CD4-positive, alpha-beta T cell (primary cell): ENCODE measurements around the gene RNF126. TPM values are rescaled to one million over a fixed set of nuclear protein-coding genes. Genes with fewer than 3 reads are reported as not detected.

ENCODE experiments used
- ATAC-seq: fragments of 200-7000 bp; cut with Tn5 transposase; one replicate; pipeline ENCODE4 v1.10.0; 2022; ENCODE audit warnings: mild to moderate bottlenecking; ENCODE audit not compliant: poor library complexity
- CTCF ChIA-PET: fragments of 350-600 bp; sonication (Branson Sonifier 250); formaldehyde crosslinking; loops from one replicate; lab custom pipeline; 2021; ENCODE audit warnings: antibody characterized with exemption, inconsistent platforms; lab: Charles Lee
- POLR2A ChIA-PET: fragments of 350-600 bp; sonication (Branson Sonifier 250); formaldehyde crosslinking; loops from one replicate; lab custom pipeline; 2021; ENCODE audit warnings: antibody characterized with exemption, inconsistent platforms; lab: Charles Lee
- DNase-seq, 14 experiments: peaks; one replicate each; pipeline ENCODE4 v3.0.0-alpha.2; 2013 to 2020; ENCODE audit warnings: mixed read lengths in 2 of 14
- H3K27ac ChIP-seq, 2 donors: one replicate each; pipeline versions ENCODE4 v1.5.1 to v1.7.0; 2013; ENCODE audit warnings: low read length in 2 of 2, low read depth in 1 of 2, mild to moderate bottlenecking in 1 of 2
- H3K27me3 ChIP-seq, 2 experiments: 1 replicate in 1 of 2; 2 replicates in 1 of 2; pipeline versions ENCODE4 v1.6.1 to v1.7.0; 2013; ENCODE audit warnings: low read length in 2 of 2, control low read depth in 1 of 2, mild to moderate bottlenecking in 1 of 2, moderate library complexity in 1 of 2; ENCODE audit not compliant: insufficient read depth in 2 of 2, control insufficient read depth in 1 of 2
- H3K36me3 ChIP-seq: one replicate; pipeline ENCODE4 v1.6.1; 2013; ENCODE audit warnings: low read length, control low read depth; ENCODE audit not compliant: insufficient read depth
- H3K4me1 ChIP-seq: one replicate; pipeline ENCODE4 v1.6.1; 2013; ENCODE audit warnings: low read length, control low read depth; ENCODE audit not compliant: insufficient read depth
- H3K4me3 ChIP-seq: one replicate; pipeline ENCODE4 v1.5.1; 2013; ENCODE audit warnings: mild to moderate bottlenecking, low read length, moderate library complexity
- H3K9me3 ChIP-seq, 2 experiments: 1 replicate in 1 of 2; 2 replicates in 1 of 2; pipeline versions ENCODE4 v1.6.1 to v1.7.0; 2013; ENCODE audit warnings: low read length in 2 of 2, mild to moderate bottlenecking in 2 of 2, control low read depth in 1 of 2, moderate library complexity in 1 of 2; ENCODE audit not compliant: control insufficient read depth in 1 of 2, insufficient read depth in 1 of 2
- H3K27ac Mint-ChIP-seq: one replicate; pipeline ENCODE4 v1.8.0; 2020; ENCODE audit warnings: mixed read lengths
- H3K27me3 Mint-ChIP-seq: one replicate; pipeline ENCODE4 v1.8.0; 2021; ENCODE audit warnings: mixed read lengths
- H3K36me3 Mint-ChIP-seq: one replicate; pipeline ENCODE4 v1.8.0; 2021; ENCODE audit warnings: low read depth, mixed read lengths
- H3K4me1 Mint-ChIP-seq: one replicate; pipeline ENCODE4 v1.8.0; 2021; ENCODE audit warnings: low read depth, mixed read lengths
- H3K4me3 Mint-ChIP-seq: one replicate; pipeline ENCODE4 v1.8.0; 2020; ENCODE audit warnings: mild to moderate bottlenecking, mixed read lengths
- H3K9me3 Mint-ChIP-seq: one replicate; pipeline ENCODE4 v1.8.0; 2020; ENCODE audit warnings: mixed read lengths
- CTCF ChIP-seq: fragments of 200-600 bp; IDR thresholded peaks from one replicate; pipeline ENCODE4 v1.8.0; 2022; ENCODE audit warnings: antibody characterized with exemption, mild to moderate bottlenecking
- intact Hi-C, 2 experiments: fragments of 100-400 bp; cut with DNase I in 1 of 2; cut with micrococcal nuclease in 1 of 2; formaldehyde crosslinking; loops; one replicate each; pipeline versions ENCODE4 v1.15.1 to v1.9.0; 2023 to 2025; cut with DNase I, micrococcal nuclease
- total RNA-seq, 174 experiments: library from RNA in 2 of 174; stranded (reverse) in 2 of 174; gene quantifications; one replicate each; pipeline ENCODE4 v1.2.3 and lab custom pipeline; 2021 to 2026

The RNF126 gene
- total RNA-seq, 2 experiments from 2014 or later = 112 to 119 TPM

GRCh38 chr19:610071-610800 lies 52.8 kb downstream of the RNF126 start:
- H3K9me3 ChIP-seq = no peaks in the 10 kb centered on the region
- peak overlapping the region; percentile 65 for H3K4me3 ChIP-seq
- peaks cover 10% of the 10 kb centered on the region for H3K36me3 ChIP-seq
- Mint-ChIP-seq H3K9me3 (no peaks in the 10 kb centered on the region), H3K27me3 (no peaks in the 10 kb centered on the region), H3K36me3 (peaks cover 8% of the 10 kb centered on the region), H3K4me3 (peak overlapping the region; percentile 95), H3K27ac (peak overlapping the region; percentile 85), H3K4me1 (peaks cover 22% of the 10 kb centered on the region)
- peak; percentile 47 for ATAC-seq
- no peak for TF ChIP-seq CTCF
- peak overlapping the region; percentile 29 to 67 for H3K27ac ChIP-seq
- peaks cover 43% of the 10 kb centered on the region for H3K4me1 ChIP-seq
- DNase-seq = peak in 12 of 14 experiments; percentile 20 to 79 (median 46)
- intact Hi-C loops = loop anchor here (2.0 kb wide), 3 partner anchors 23 to 71 kb away; partner anchors contain the start of genes POLRMT (in 1 of the 2) and RNF126 (in 1 of the 2)
- ChIA-PET CTCF (interaction anchor here (2.0 kb wide), 1 partner anchor 26 kb away, joined by 6 read pairs; no protein-coding TSS in a partner anchor), POLR2A (interaction anchor here (0.8 to 3.2 kb wide), 4 partner anchors 32 to 53 kb away, joined by 3 to 14 read pairs (median 4); partner anchors contain the start of gene RNF126)
- no peaks in the 10 kb centered on the region for H3K27me3 ChIP-seq

GRCh38 chr19:609004-609346 lies 54.0 kb downstream of the RNF126 start:
- no peak overlapping the region for H3K27ac ChIP-seq
- no peaks in the 10 kb centered on the region for H3K27me3 ChIP-seq
- no peak overlapping the region for H3K4me3 ChIP-seq
- H3K4me3 Mint-ChIP-seq = no peak overlapping the region
- DNase-seq (peak in 1 of 14 experiments; percentile 25), ATAC-seq (no peak)
- peaks cover 22% of the 10 kb centered on the region for H3K4me1 Mint-ChIP-seq
- ChIA-PET POLR2A (no interaction called here), CTCF (no interaction called here)
- H3K36me3 ChIP-seq = peaks cover under 1% of the 10 kb centered on the region
- H3K4me1 ChIP-seq = peaks cover 46% of the 10 kb centered on the region
- H3K27me3 Mint-ChIP-seq = no peaks in the 10 kb centered on the region
- H3K9me3 ChIP-seq = no peaks in the 10 kb centered on the region
- intact Hi-C loops = no loop called here
- H3K36me3 Mint-ChIP-seq = no peaks in the 10 kb centered on the region
- H3K27ac Mint-ChIP-seq = no peak overlapping the region
- H3K9me3 Mint-ChIP-seq = no peaks in the 10 kb centered on the region
- no peak for TF ChIP-seq CTCF

- no peak for ATAC-seq
- Mint-ChIP-seq H3K36me3 (no peaks in the 10 kb centered on the region), H3K27ac (no peak overlapping the region), H3K9me3 (no peaks in the 10 kb centered on the region), H3K27me3 (no peaks in the 10 kb centered on the region), H3K4me1 (peaks cover 22% of the 10 kb centered on the region), H3K4me3 (no peak overlapping the region)
- no peaks in the 10 kb centered on the region for H3K36me3 ChIP-seq
- H3K4me3 ChIP-seq = no peak overlapping the region
- H3K27me3 ChIP-seq = no peaks in the 10 kb centered on the region
- peaks cover 46% of the 10 kb centered on the region for H3K4me1 ChIP-seq
- no peak for TF ChIP-seq CTCF
- no peak overlapping the region for H3K27ac ChIP-seq
- no peak for DNase-seq
- ChIA-PET CTCF (no interaction called here), POLR2A (no interaction called here)
- no peaks in the 10 kb centered on the region for H3K9me3 ChIP-seq
- intact Hi-C loops = no loop called here
Observed at GRCh38 chr19:608155-609003, 54.6 kb downstream of the RNF126 start.
